ENCODE results near the gene KDM2A. TPM values are rescaled to one million over a fixed set of nuclear protein-coding genes. Genes with fewer than 3 reads are reported as not detected.

KDM2A gene
- total RNA-seq, 4 donors from 2014 or later, result 64.5 to 84.0 (median 70.3) TPM

DNA sequence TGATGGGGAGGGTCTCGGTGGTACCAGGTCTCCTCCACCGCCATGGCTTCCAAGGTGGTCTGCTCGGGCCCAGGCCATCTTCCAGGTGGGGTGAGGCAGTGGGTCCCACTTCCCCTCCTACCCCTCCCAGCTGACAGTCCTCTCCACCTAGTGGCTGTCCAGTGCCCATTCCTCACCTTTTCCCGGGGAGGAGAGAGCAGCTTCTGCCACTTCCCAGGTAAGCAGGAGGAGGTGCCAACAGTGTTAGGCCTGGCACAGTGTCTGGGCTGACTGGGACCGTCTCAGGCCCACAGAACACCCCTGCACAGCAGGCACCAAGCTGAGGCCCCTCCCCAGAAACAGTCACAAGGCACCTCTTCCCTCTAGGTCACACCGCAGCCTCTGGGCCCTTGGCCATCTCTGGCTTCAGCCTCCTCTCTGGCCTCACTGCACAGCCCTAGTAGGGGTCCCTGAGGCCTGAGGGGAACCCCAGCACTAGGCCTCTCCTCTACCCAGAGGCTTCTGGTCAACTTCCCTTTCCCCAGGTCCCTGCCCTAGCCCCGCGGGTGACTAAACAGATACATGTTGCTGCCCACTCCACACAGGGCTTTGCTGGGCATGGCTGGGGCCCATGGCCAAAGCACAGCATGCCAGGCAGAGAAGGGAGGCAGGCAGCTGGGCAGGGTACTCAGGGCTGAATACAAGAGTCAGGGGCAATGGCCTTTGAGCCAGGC lies 167.7 kb downstream of the KDM2A start:
- DNase-seq (ENCODE audit: low spot score in 2 of 2), result no peak
- WGBS, 2 donors, result 78% methylated on average over 8 of the region's 8 CpGs
- TF ChIP-seq, protein P1, sequence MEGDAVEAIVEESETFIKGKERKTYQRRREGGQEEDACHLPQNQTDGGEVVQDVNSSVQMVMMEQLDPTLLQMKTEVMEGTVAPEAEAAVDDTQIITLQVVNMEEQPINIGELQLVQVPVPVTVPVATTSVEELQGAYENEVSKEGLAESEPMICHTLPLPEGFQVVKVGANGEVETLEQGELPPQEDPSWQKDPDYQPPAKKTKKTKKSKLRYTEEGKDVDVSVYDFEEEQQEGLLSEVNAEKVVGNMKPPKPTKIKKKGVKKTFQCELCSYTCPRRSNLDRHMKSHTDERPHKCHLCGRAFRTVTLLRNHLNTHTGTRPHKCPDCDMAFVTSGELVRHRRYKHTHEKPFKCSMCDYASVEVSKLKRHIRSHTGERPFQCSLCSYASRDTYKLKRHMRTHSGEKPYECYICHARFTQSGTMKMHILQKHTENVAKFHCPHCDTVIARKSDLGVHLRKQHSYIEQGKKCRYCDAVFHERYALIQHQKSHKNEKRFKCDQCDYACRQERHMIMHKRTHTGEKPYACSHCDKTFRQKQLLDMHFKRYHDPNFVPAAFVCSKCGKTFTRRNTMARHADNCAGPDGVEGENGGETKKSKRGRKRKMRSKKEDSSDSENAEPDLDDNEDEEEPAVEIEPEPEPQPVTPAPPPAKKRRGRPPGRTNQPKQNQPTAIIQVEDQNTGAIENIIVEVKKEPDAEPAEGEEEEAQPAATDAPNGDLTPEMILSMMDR (IDR thresholded peaks at IDR 0.05), result no peak
- no peak for TF ChIP-seq POLR2A (IDR thresholded peaks at IDR 0.05)

DNA sequence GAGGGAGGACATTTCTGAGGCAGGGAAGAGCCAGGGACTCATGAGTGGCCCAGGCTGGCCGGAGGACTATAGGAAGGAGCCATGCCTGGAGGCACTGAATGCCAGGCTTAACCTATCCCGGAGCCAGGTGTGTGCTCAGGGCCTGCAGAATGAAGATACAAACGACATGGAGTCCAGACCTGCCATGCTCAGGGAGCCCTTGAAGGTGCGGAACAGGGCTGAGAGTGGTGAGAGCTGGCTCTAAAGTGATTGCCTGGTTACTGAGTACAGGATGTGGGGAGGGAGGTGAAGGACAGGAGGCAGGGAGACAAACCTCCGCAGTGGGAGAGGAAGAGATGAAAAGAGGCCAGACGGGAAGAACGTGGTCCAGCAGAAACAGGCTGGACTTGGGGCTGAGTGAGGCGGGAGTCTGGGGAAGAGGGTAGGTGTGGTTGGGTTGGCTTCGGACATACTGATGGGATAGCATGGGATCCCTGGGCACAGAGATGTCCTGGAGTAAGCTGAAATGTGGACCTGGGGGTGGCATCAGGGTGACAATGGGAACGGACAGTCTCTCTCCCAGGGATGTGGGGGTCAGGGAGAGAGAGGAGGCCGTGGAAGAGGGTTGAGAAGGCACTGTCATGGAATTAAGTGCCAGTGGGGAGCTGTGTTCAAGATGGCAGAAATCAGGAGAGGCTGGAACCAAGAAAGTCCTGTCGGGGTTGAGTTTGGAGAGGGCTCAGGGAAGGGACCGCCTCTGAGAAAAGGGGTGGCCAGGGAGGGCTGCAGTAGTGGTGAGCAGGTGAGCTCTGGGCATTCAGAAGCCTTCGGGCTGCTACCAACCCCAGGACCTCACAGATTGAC lies 168.5 kb downstream of the KDM2A start:
- 71 to 79% methylated on average over 14 of the region's 14 CpGs for WGBS, 2 donors
- DNase-seq (ENCODE audit: low spot score in 2 of 2), result no peak
- no peak for TF ChIP-seq POLR2A (IDR thresholded peaks at IDR 0.05)
- TF ChIP-seq, protein P1 (IDR thresholded peaks at IDR 0.05), result no peak
- intact Hi-C loops (cut with DNase I; ENCODE audit: low total_unique reads), result no loop called here
- no peak overlapping the region for H3K4me3 ChIP-seq (ENCODE audit: low read depth, poor library complexity, severe bottlenecking)

More for the DNA sequence above, 167.7 kb downstream of the KDM2A start:
- H3K4me3 ChIP-seq (ENCODE audit: low read depth, poor library complexity, severe bottlenecking), result no peak overlapping the region
- intact Hi-C loops (cut with DNase I; ENCODE audit: low total_unique reads), result no loop called here

DNA sequence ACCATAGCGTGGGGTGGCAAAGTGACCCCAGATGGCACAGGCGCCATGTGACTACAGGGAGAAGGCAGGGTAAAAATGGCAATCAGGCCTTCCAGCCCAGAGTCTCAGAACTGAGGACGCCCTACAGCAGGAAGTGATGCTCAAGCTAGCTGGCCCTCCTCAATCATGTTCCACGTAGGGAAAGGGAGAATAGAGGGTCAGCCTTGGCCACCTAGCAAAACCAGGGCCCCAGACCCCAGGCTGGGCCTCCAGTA lies 169.1 kb downstream of the KDM2A start:
- intact Hi-C loops (cut with DNase I; ENCODE audit: low total_unique reads), result no loop called here
- no peak for TF ChIP-seq POLR2A (IDR thresholded peaks at IDR 0.05)
- TF ChIP-seq, protein P1 (IDR thresholded peaks at IDR 0.05), result no peak
- DNase-seq (ENCODE audit: low spot score in 2 of 2), result no peak
- H3K4me3 ChIP-seq (ENCODE audit: low read depth, poor library complexity, severe bottlenecking), result no peak overlapping the region
- WGBS, 2 donors, result 28 to 29% methylated on average over 4 of the region's 4 CpGs

DNA sequence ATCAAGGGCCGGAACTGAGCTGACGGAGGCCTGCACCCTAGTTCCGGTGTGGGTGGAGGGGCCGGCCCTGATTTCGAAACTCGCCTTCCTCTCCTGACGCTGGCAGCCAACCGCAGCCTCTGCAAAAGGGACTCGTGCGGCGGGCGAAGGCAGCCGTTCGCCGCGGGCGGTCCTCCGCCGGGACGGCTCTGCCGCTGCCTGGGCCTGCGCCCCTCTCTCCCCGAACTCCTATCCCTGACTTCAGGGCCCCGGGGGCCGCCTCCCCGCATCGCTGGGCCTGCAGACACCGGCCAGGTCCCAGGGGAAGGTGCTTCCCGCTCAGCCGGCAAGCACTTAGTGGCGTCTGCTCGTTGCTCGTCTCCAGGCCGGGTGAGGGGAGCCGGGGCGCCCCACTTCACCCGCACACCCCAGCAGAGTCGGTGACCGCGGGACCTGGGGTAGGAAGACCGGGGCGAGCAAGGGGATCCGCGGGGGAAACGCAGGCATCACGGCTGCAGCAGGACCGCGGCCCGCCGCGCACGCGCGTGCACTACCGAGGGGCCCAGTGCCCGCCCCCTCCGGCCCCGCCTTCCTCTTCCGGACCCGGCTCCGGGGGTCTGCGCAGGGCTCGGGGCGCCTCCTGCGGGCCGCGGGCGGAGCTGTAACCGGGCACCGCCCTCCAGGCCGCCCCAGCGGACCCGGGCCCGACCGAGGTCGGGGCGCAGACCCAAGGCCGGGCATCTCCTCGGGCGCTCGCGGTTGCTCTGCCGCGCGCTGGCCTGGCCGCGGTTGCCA lies 169.6 kb downstream of the KDM2A start:
- peak in 1 of 2 donors; percentile 40 for TF ChIP-seq POLR2A (IDR thresholded peaks at IDR 0.05)
- TF ChIP-seq, protein P1 (IDR thresholded peaks at IDR 0.05), result no peak
- intact Hi-C loops (cut with DNase I; ENCODE audit: low total_unique reads), result no loop called here
- peak; percentile 87 to 98 for DNase-seq (ENCODE audit: low spot score in 2 of 2)
- peak overlapping the region; percentile 60 for H3K4me3 ChIP-seq (ENCODE audit: low read depth, poor library complexity, severe bottlenecking)
- WGBS, 2 donors, result 0% methylated on average over 1 to 47 of the region's 87 CpGs

DNA sequence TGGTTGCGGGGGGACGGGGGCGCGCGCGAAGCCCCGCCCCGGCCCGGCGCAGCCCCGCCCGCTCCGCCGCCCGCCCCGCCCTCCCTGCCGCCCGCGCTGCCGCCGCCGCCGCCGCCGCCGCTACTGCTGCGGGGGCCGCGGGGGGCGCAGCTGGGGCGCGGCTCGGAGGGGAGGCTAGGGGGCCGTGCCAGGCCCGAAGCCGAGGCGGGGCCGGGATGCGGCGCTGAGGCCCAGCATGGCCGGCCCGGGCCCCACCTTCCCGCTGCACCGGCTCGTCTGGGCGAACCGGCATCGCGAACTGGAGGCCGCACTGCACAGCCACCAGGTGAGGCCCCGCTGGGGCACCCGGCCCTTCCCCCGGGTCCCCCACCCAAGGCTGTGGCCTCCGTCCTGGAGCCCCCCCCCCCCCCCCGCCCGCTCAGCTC lies 170.2 kb downstream of the KDM2A start, which contains the start of gene ANKRD13D:
ANKRD13D (plus strand) TSS at position 78 of the 425 bp plus-strand sequence; CDS start at position 236, 158 bp downstream.
- H3K4me3 ChIP-seq (ENCODE audit: low read depth, poor library complexity, severe bottlenecking), result peak within 1 kb of the TSS; percentile 60
- DNase-seq (ENCODE audit: low spot score in 2 of 2), result no peak
- 0% methylated on average over 5 of the region's 56 CpGs; no CpG with 5 or more reads in 1 of the 2 donors for WGBS, 2 donors
- TF ChIP-seq, protein P1 (IDR thresholded peaks at IDR 0.05), result no peak
- TF ChIP-seq POLR2A (IDR thresholded peaks at IDR 0.05), result no peak
- intact Hi-C loops (cut with DNase I; ENCODE audit: low total_unique reads), result no loop called here

Data from lower leg skin (tissue), 4 donors.